ENCODE results near the gene NSG1.

DNA sequence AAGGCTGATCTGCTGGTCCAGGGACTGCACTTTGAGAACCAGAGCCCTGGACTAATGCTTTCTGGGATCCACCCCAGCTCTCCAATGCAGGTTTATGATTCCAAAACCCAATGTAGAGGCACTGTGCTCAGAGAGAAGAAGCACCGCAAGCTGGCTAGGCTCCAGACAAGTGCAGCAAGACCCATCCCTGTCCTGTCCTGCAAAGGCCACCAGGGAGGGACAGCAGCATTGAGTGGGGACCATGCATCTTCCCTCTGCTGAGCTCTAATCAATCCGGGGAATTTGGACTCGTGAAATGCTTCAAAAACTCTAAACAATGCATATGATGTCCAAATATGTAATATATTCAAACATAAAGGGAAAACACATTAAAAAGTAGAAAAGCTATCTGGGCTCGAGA lies 10.8 kb upstream of the NSG1 start:
- TF ChIP-seq CTCF (conservative IDR thresholded peaks at IDR 0.05; ENCODE audit: low read length) (no peak), EZH2phosphoT487 (IDR thresholded peaks at IDR 0.05; ENCODE audit: borderline replicate concordance) (no peak)
